Body of pancreas (tissue), 4 donors: ENCODE measurements around the gene TEX29.

Experiments
- CTCF ChIP-seq, 7 experiments: fragments of 450-650 bp in 4 of 7; fragments of 200-600 bp in 3 of 7; sonication (generic) in 3 of 7; IDR thresholded peaks; one replicate each; pipeline ENCODE4 v1.5.1; 2016 to 2019; ENCODE audit warnings: antibody characterized with exemption in 7 of 7
- POLR2A ChIP-seq, 3 donors: fragments of 450-650 bp; IDR thresholded peaks; one replicate each; pipeline ENCODE4 v1.6.1; 2016; ENCODE audit warnings: antibody characterized with exemption in 3 of 3, mild to moderate bottlenecking in 2 of 3

- TF ChIP-seq CTCF (IDR thresholded peaks at IDR 0.05): no peak
- no peak for TF ChIP-seq POLR2A (IDR thresholded peaks at IDR 0.05)
Measured at GRCh38 chr13:111361046-111361872, 40.8 kb downstream of the TEX29 start.
